ENCODE data around the gene HMMR.
"Not testable (repeated sequence)": the region's sequence is repeated elsewhere in the genome, so short reads cannot be mapped to it uniquely, and the experiment has no call there.

The HMMR gene

GRCh38 chr5:163509291-163509951 lies 49.0 kb downstream of the HMMR start:
- DNase-seq: no peak

- no peak for DNase-seq
Observed at GRCh38 chr5:163512526-163512925, 52.1 kb downstream of the HMMR start.

- DNase-seq: no peak
Observed at GRCh38 chr5:163525096-163525495, 64.7 kb downstream of the HMMR start.

GRCh38 chr5:163529698-163530097 lies 69.3 kb downstream of the HMMR start:
- no peak for DNase-seq

GRCh38 chr5:163531272-163531671 lies 70.8 kb downstream of the HMMR start:
- DNase-seq: no peak

GRCh38 chr5:163532171-163533084 lies 72.0 kb downstream of the HMMR start:
- DNase-seq: no peak

- no peak for DNase-seq
Observed at GRCh38 chr5:163533223-163533622, 72.8 kb downstream of the HMMR start.

- DNase-seq: no peak
Observed at GRCh38 chr5:163534492-163535094, 74.2 kb downstream of the HMMR start.

- no peak for DNase-seq
Observed at GRCh38 chr5:163535290-163535689, 74.9 kb downstream of the HMMR start.

- DNase-seq: not testable (repeated sequence)
Observed at GRCh38 chr5:163536442-163536841, 76.0 kb downstream of the HMMR start.

GRCh38 chr5:163540696-163541095 lies 80.3 kb downstream of the HMMR start:
- no peak for DNase-seq
